HG03469 (cell line): ENCODE measurements around the gene TMEM168.

Source experiments
- ATAC-seq: cut with Tn5 transposase; IDR thresholded peaks from one replicate; pipeline ENCODE4 v1.9.1; 2021; ENCODE audit warnings: mild to moderate bottlenecking, moderate library complexity, moderate number of reproducible peaks; ENCODE audit not compliant: unreplicated experiment

TMEM168 gene

DNA sequence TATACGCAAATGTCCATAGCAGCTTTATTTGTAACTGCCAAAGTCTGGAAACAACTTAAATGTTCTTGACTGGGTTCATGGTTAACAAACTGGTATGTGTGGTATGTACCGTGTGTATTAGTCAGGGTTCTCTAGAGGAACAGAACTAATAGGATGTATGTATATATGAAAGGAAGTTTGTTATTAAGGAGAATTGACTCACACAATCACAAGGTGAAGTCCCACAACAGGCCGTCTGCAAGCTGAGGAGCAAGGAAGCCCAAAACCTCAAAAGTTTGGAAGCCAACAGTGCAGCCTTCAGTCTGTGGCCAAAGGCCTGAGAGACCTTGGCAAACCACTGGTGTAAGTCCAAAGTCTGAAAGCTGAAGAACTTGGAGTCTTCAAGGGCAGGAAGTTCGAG lies 66.8 kb downstream of the TMEM168 start:
- ATAC-seq = no peak

DNA sequence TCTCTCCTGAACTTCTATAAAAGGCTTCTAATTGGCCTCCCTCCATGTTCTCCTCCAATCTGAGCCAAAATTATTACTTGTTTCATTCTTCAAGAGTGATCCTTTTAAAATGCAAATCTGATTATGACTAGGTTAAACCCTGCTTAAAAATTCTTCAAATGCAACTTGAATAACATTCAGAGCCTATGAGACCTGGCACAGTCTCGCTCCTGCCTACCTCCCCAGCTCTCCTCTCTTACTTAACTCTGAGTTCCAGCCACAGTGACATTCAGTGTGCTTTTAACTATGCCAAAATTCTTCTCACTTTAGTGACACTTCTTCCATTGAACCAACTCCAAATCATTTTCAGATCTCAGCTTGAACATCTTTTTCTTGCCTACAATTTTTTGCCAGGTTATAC lies 68.8 kb downstream of the TMEM168 start:
- ATAC-seq = no peak

DNA sequence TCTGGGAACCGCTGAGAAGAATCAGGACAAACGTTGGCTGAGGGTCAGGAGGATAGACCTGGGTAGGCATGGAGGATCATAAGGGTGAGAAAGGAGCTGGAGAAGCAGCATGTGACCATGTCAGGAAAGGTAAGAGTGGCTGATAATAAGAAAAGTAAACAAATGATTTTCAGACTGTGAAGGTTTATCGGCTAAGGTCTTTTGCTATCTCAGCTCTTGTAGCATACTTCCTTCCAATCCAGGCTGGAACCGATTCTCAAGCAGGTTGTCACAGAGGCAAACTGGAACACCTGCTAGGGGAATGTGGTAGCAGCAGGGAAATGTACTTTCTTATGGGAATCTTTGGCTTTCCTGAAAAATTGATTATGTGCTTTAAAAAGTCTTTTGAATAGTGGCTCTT lies 74.7 kb downstream of the TMEM168 start:
- ATAC-seq = no peak

DNA sequence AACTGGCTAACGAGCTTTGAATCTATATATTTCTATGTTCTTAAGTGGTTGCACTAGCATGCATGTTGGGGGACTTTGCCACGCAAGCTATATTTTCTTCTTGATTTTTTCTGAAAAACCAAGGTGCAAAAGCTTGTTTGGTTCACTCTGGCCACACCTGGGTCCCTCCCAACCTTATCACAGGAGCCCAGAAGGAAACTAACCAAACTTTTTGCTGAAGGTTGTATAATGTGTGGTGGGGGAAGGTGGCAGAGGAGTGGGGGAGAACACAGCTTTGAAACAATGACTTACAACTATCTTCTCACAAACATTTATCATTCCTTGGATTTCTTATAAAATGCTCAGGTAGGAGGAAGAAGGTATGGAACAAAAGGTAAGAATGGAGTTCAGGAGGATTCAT lies 75.3 kb downstream of the TMEM168 start:
- no peak for ATAC-seq
